Right atrium auricular region (tissue), 2 donors: ENCODE data around the gene DNMBP. TPM values are rescaled to one million over a fixed set of nuclear protein-coding genes. Genes with fewer than 3 reads are reported as not detected.

ENCODE experiments used
- DNase-seq: peaks from one replicate; pipeline ENCODE4 v3.0.0-alpha.2; 2019; ENCODE audit warnings: low spot score
- H3K27ac ChIP-seq, 2 donors: fragments of 200-600 bp; sonication (generic); 1 replicate in 1 of 2; 2 replicates in 1 of 2; pipeline ENCODE4 v1.5.1; 2016 to 2019
- H3K27me3 ChIP-seq, 2 donors: fragments of 200-600 bp; sonication (generic); one replicate each; pipeline versions ENCODE4 v1.5.1 to v1.6.0; 2017 to 2019
- H3K36me3 ChIP-seq: fragments of 200-600 bp; sonication (generic); one replicate; pipeline ENCODE4 v1.5.1; 2016
- H3K4me1 ChIP-seq, 2 donors: fragments of 200-600 bp; sonication (generic); one replicate each; pipeline versions ENCODE4 v1.5.1 to v1.6.0; 2017 to 2019
- H3K4me3 ChIP-seq, 2 donors: fragments of 200-600 bp; sonication (generic); 1 replicate in 1 of 2; 2 replicates in 1 of 2; pipeline ENCODE4 v1.5.1; 2017 to 2019; ENCODE audit warnings: mild to moderate bottlenecking in 1 of 2, moderate library complexity in 1 of 2
- H3K9me3 ChIP-seq, 2 donors: fragments of 200-600 bp; sonication (generic); one replicate each; pipeline ENCODE4 v1.5.1; 2019
- total RNA-seq, 2 donors: library from RNA; depleted of rRNA; stranded (reverse); fragments of >200 nt; gene quantifications; one replicate each; pipeline ENCODE4 v1.1.0, GENCODE V29; 2016
- TF ChIP-seq, protein P1 (sequence below), 2 donors: fragments of 200-600 bp; sonication (generic); IDR thresholded peaks; one replicate each; pipeline ENCODE4 v1.5.1; 2019; ENCODE audit warnings: antibody characterized with exemption in 2 of 2

Gene DNMBP
- total RNA-seq, 2 donors from 2014 or later: 5.8 to 8.2 TPM

DNA sequence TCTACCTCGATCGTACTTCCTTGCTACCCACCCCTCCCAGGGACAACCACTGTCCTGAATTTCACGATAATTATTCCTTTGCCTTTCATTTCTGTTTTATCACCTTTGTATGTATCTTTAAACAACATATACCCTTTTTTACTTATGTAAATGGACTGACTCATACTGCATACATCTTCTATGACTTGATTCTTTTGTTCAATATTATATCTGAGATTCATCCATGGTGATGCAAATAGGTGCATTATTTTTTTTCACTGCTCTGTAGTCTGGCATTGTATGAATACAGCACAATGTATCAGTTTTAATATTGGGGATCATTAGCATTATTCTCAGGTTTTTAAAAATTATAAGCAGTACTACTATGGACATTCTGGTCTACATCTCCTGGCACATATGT is 157.9 kb downstream of the DNMBP start:
- Histone ChIP-seq H3K27ac (no peak overlapping the region), H3K9me3 (no peaks in the 10 kb centered on the region), H3K27me3 (no peaks in the 10 kb centered on the region), H3K4me3 (no peak overlapping the region), H3K4me1 (no peaks in the 10 kb centered on the region), H3K36me3 (no peaks in the 10 kb centered on the region)
- DNase-seq: no peak
- TF ChIP-seq, protein P1, sequence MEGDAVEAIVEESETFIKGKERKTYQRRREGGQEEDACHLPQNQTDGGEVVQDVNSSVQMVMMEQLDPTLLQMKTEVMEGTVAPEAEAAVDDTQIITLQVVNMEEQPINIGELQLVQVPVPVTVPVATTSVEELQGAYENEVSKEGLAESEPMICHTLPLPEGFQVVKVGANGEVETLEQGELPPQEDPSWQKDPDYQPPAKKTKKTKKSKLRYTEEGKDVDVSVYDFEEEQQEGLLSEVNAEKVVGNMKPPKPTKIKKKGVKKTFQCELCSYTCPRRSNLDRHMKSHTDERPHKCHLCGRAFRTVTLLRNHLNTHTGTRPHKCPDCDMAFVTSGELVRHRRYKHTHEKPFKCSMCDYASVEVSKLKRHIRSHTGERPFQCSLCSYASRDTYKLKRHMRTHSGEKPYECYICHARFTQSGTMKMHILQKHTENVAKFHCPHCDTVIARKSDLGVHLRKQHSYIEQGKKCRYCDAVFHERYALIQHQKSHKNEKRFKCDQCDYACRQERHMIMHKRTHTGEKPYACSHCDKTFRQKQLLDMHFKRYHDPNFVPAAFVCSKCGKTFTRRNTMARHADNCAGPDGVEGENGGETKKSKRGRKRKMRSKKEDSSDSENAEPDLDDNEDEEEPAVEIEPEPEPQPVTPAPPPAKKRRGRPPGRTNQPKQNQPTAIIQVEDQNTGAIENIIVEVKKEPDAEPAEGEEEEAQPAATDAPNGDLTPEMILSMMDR (IDR thresholded peaks at IDR 0.05): no peak

DNA sequence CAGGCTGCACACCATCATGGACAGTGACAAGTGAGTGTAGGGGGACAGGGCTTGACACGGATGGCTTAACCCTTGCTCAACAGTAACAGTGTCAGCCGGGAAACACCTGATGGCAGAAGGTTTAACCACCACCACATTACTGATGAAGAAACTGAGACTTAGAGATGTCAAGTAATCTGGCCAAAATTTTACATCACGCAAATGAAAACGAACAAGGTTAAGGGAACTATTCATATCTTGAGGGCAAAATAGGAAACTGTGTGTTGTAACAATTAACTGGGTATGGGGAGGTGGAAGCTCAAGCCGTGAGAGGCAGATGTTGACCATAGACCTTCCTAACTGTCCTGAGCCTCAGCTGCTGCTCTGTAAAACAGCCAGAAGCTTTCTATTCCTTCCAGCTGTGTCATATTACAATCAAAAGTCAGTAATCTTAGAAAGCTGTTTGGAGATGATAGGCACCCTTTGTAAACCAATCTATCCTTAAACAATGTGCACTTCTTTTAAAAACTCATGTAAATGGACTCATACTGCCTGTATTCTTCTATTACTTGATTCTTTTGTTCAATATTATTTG is 158.9 kb downstream of the DNMBP start:
- no peaks in the 10 kb centered on the region for H3K4me1 ChIP-seq
- no peak overlapping the region for H3K27ac ChIP-seq
- no peaks in the 10 kb centered on the region for H3K9me3 ChIP-seq
- H3K27me3 ChIP-seq: no peaks in the 10 kb centered on the region
- no peak overlapping the region for H3K4me3 ChIP-seq
- H3K36me3 ChIP-seq: no peaks in the 10 kb centered on the region
- DNase-seq: no peak
- TF ChIP-seq, protein P1 (IDR thresholded peaks at IDR 0.05): no peak

DNA sequence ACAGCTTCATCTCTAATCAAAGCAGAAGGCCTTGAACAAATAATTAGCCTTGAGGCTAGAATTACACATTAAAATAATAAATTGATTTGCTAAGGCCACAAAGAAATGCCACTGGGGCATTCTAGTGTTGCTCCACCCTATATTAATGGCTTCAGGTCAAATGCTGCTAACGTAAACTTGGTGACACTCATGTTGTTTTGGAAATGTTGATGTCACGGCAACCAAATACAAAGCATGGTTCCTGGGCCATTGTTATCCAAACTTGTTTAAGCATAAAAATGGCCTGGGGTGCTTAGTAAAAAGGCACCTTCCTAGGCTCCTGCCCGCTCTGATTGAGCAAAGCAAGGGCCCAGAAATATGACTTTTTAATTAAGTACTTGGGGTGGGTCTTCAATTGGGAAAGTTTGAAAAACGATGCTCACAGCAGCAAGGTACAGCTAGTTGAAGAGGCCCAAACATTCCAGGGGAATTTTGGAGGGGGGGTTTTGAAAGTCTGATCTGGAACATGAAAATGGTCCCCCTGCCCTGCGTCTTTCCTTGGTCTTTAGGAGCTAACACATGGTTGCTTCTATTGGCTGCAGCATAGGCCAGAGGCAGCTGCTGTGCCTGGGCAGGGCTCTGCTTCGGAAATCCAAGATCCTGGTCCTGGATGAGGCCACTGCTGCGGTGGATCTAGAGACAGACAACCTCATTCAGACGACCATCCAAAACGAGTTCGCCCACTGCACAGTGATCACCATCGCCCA is 159.6 kb downstream of the DNMBP start:
- H3K27me3 ChIP-seq: no peaks in the 10 kb centered on the region
- no peak overlapping the region for H3K4me3 ChIP-seq
- DNase-seq: no peak
- H3K36me3 ChIP-seq: no peaks in the 10 kb centered on the region
- no peak overlapping the region for H3K27ac ChIP-seq
- TF ChIP-seq, protein P1 (IDR thresholded peaks at IDR 0.05): no peak
- peaks cover 0 to 3% of the 10 kb centered on the region in 2 donors for H3K4me1 ChIP-seq
- no peaks in the 10 kb centered on the region for H3K9me3 ChIP-seq

DNA sequence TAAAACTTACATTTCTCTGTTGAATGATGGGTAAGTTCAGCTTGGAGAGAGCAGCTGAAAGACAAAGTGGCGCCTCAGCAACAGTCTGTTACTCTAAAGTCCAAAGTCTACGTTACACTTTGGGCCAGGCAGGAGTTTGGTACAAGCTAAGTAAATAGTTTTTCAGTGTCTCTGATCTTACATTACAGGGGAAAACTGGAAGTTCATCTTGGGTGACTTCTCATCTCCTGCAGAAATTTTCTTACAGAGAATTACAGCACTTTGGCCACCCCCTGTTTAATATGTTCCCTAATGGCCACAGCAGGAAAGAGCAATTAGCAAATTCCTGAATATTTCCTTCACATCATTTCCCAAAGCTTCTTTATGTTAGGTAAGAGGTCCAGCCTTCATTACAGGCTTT is 160.2 kb downstream of the DNMBP start:
- Histone ChIP-seq H3K4me3 (no peak overlapping the region), H3K9me3 (no peaks in the 10 kb centered on the region), H3K4me1 (peaks cover 0 to 3% of the 10 kb centered on the region in 2 donors), H3K36me3 (no peaks in the 10 kb centered on the region), H3K27me3 (no peaks in the 10 kb centered on the region), H3K27ac (no peak overlapping the region)
- TF ChIP-seq, protein P1 (IDR thresholded peaks at IDR 0.05): no peak
- DNase-seq: no peak

DNA sequence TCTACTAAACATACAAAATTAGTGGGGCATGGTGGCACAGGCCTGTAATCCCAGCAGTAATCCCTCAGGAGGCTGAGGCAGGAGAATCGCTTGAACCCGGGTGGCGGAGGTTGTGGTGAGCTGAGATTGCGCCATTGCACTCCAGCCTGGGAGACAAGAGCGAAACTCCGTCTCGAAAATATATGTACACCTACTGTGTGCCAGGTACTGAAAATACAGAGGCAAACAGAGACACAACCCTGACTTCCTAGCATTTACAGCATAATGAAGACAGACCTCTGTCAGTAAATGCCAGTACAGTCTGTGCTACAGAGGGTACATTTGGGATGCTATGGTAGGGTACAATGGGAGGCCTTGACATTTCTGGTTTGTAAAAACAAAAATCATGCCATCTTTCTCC is 160.7 kb downstream of the DNMBP start:
- Histone ChIP-seq H3K4me1 (peaks cover 0 to 3% of the 10 kb centered on the region in 2 donors), H3K9me3 (no peaks in the 10 kb centered on the region), H3K4me3 (no peak overlapping the region), H3K27me3 (no peaks in the 10 kb centered on the region), H3K36me3 (no peaks in the 10 kb centered on the region), H3K27ac (no peak overlapping the region)
- DNase-seq: no peak
- TF ChIP-seq, protein P1 (IDR thresholded peaks at IDR 0.05): no peak
